ENCODE results near the gene PDE6H. TPM values are rescaled to one million over a fixed set of nuclear protein-coding genes. Genes with fewer than 3 reads are reported as not detected.

Gene PDE6H
- total and polyA plus RNA-seq, 4 donors, result 0.21 to 0.89 (median 0.35) TPM; not detected in 1

- Histone ChIP-seq H3K4me1 (ENCODE audit: control insufficient read depth, insufficient read depth, low read length) (no peaks in the 10 kb centered on the region), H3K4me3 (ENCODE audit: low read depth, low read length) (no peak overlapping the region), H3K36me3 (ENCODE audit: control insufficient read depth, insufficient read depth, low read length) (no peaks in the 10 kb centered on the region), H3K9me3 (ENCODE audit: control insufficient read depth, insufficient read depth, low read length) (no peaks in the 10 kb centered on the region), H3K27ac (ENCODE audit: low read depth, low read length) (no peak overlapping the region), H3K27me3 (ENCODE audit: control insufficient read depth, insufficient read depth, low read length) (no peaks in the 10 kb centered on the region)
- DNase-seq (ENCODE audit: low read depth in 4 of 6, low spot score in 6 of 6), result no peak
- 100% methylated on average over 1 of the region's 2 CpGs for WGBS (ENCODE audit: insufficient coverage)
Observed at GRCh38 chr12:14982991-14983390, 10.1 kb downstream of the PDE6H start.

- H3K4me3 ChIP-seq (ENCODE audit: low read depth, low read length), result no peak overlapping the region
- no peaks in the 10 kb centered on the region for H3K4me1 ChIP-seq (ENCODE audit: control insufficient read depth, insufficient read depth, low read length)
- H3K36me3 ChIP-seq (ENCODE audit: control insufficient read depth, insufficient read depth, low read length), result no peaks in the 10 kb centered on the region
- DNase-seq (ENCODE audit: low read depth in 4 of 6, low spot score in 6 of 6), result no peak
- no peaks in the 10 kb centered on the region for H3K9me3 ChIP-seq (ENCODE audit: control insufficient read depth, insufficient read depth, low read length)
- H3K27me3 ChIP-seq (ENCODE audit: control insufficient read depth, insufficient read depth, low read length), result no peaks in the 10 kb centered on the region
- H3K27ac ChIP-seq (ENCODE audit: low read depth, low read length), result no peak overlapping the region
- no CpG with 5 or more reads among the region's 1 CpG for WGBS (ENCODE audit: insufficient coverage)
Observed at GRCh38 chr12:14984036-14984435, 11.2 kb downstream of the PDE6H start.

GRCh38 chr12:14984766-14985285, 12.0 kb downstream of the PDE6H start:
- H3K9me3 ChIP-seq (ENCODE audit: control insufficient read depth, insufficient read depth, low read length), result no peaks in the 10 kb centered on the region
- WGBS (ENCODE audit: insufficient coverage), result no CpG with 5 or more reads among the region's 1 CpG
- H3K27ac ChIP-seq (ENCODE audit: low read depth, low read length), result no peak overlapping the region
- H3K27me3 ChIP-seq (ENCODE audit: control insufficient read depth, insufficient read depth, low read length), result no peaks in the 10 kb centered on the region
- H3K4me3 ChIP-seq (ENCODE audit: low read depth, low read length), result no peak overlapping the region
- H3K4me1 ChIP-seq (ENCODE audit: control insufficient read depth, insufficient read depth, low read length), result no peaks in the 10 kb centered on the region
- DNase-seq (ENCODE audit: low read depth in 4 of 6, low spot score in 6 of 6), result peak in 1 of 6 donors; percentile 31
- no peaks in the 10 kb centered on the region for H3K36me3 ChIP-seq (ENCODE audit: control insufficient read depth, insufficient read depth, low read length)

- H3K9me3 ChIP-seq (ENCODE audit: control insufficient read depth, insufficient read depth, low read length), result no peaks in the 10 kb centered on the region
- no peaks in the 10 kb centered on the region for H3K4me1 ChIP-seq (ENCODE audit: control insufficient read depth, insufficient read depth, low read length)
- H3K4me3 ChIP-seq (ENCODE audit: low read depth, low read length), result no peak overlapping the region
- no peak for DNase-seq (ENCODE audit: low read depth in 4 of 6, low spot score in 6 of 6)
- H3K27ac ChIP-seq (ENCODE audit: low read depth, low read length), result no peak overlapping the region
- WGBS (ENCODE audit: insufficient coverage), result 76% methylated on average over 4 of the region's 4 CpGs
- H3K27me3 ChIP-seq (ENCODE audit: control insufficient read depth, insufficient read depth, low read length), result no peaks in the 10 kb centered on the region
- H3K36me3 ChIP-seq (ENCODE audit: control insufficient read depth, insufficient read depth, low read length), result no peaks in the 10 kb centered on the region
Observed at GRCh38 chr12:14986449-14986848, 13.6 kb downstream of the PDE6H start.

- no CpG with 5 or more reads among the region's 3 CpGs for WGBS (ENCODE audit: insufficient coverage)
- Histone ChIP-seq H3K4me1 (ENCODE audit: control insufficient read depth, insufficient read depth, low read length) (no peaks in the 10 kb centered on the region), H3K27me3 (ENCODE audit: control insufficient read depth, insufficient read depth, low read length) (no peaks in the 10 kb centered on the region), H3K9me3 (ENCODE audit: control insufficient read depth, insufficient read depth, low read length) (no peaks in the 10 kb centered on the region), H3K4me3 (ENCODE audit: low read depth, low read length) (no peak overlapping the region), H3K27ac (ENCODE audit: low read depth, low read length) (no peak overlapping the region), H3K36me3 (ENCODE audit: control insufficient read depth, insufficient read depth, low read length) (no peaks in the 10 kb centered on the region)
- DNase-seq (ENCODE audit: low read depth in 4 of 6, low spot score in 6 of 6), result no peak
Observed at GRCh38 chr12:14988035-14988434, 15.2 kb downstream of the PDE6H start.

- Histone ChIP-seq H3K27me3 (ENCODE audit: control insufficient read depth, insufficient read depth, low read length) (no peaks in the 10 kb centered on the region), H3K9me3 (ENCODE audit: control insufficient read depth, insufficient read depth, low read length) (no peaks in the 10 kb centered on the region), H3K27ac (ENCODE audit: low read depth, low read length) (no peak overlapping the region), H3K4me1 (ENCODE audit: control insufficient read depth, insufficient read depth, low read length) (no peaks in the 10 kb centered on the region), H3K36me3 (ENCODE audit: control insufficient read depth, insufficient read depth, low read length) (no peaks in the 10 kb centered on the region), H3K4me3 (ENCODE audit: low read depth, low read length) (no peak overlapping the region)
- DNase-seq (ENCODE audit: low read depth in 4 of 6, low spot score in 6 of 6), result no peak
- WGBS (ENCODE audit: insufficient coverage), result no CpG with 5 or more reads among the region's 1 CpG
Observed at GRCh38 chr12:14989790-14990189, 16.9 kb downstream of the PDE6H start.

- Histone ChIP-seq H3K27me3 (ENCODE audit: control insufficient read depth, insufficient read depth, low read length) (no peaks in the 10 kb centered on the region), H3K27ac (ENCODE audit: low read depth, low read length) (no peak overlapping the region)
Observed at GRCh38 chr12:14991069-14991468, 18.2 kb downstream of the PDE6H start.

GRCh38 chr12:14992673-14993072, 19.8 kb downstream of the PDE6H start:
- no peak for DNase-seq (ENCODE audit: low read depth in 4 of 6, low spot score in 6 of 6)
- no peak overlapping the region for H3K27ac ChIP-seq (ENCODE audit: low read depth, low read length)

More at GRCh38 chr12:14991069-14991468, 18.2 kb downstream of the PDE6H start:
- Histone ChIP-seq H3K4me1 (ENCODE audit: control insufficient read depth, insufficient read depth, low read length) (no peaks in the 10 kb centered on the region), H3K9me3 (ENCODE audit: control insufficient read depth, insufficient read depth, low read length) (no peaks in the 10 kb centered on the region), H3K4me3 (ENCODE audit: low read depth, low read length) (no peak overlapping the region), H3K36me3 (ENCODE audit: control insufficient read depth, insufficient read depth, low read length) (no peaks in the 10 kb centered on the region)
- no peak for DNase-seq (ENCODE audit: low read depth in 4 of 6, low spot score in 6 of 6)

GRCh38 chr12:14993117-14993516, 20.3 kb downstream of the PDE6H start:
- no peaks in the 10 kb centered on the region for H3K9me3 ChIP-seq (ENCODE audit: control insufficient read depth, insufficient read depth, low read length)
- WGBS (ENCODE audit: insufficient coverage), result no CpG with 5 or more reads among the region's 5 CpGs
- H3K27me3 ChIP-seq (ENCODE audit: control insufficient read depth, insufficient read depth, low read length), result no peaks in the 10 kb centered on the region
- H3K27ac ChIP-seq (ENCODE audit: low read depth, low read length), result no peak overlapping the region
- H3K36me3 ChIP-seq (ENCODE audit: control insufficient read depth, insufficient read depth, low read length), result no peaks in the 10 kb centered on the region
- no peak overlapping the region for H3K4me3 ChIP-seq (ENCODE audit: low read depth, low read length)
- H3K4me1 ChIP-seq (ENCODE audit: control insufficient read depth, insufficient read depth, low read length), result no peaks in the 10 kb centered on the region
- no peak for DNase-seq (ENCODE audit: low read depth in 4 of 6, low spot score in 6 of 6)

More at GRCh38 chr12:14992673-14993072, 19.8 kb downstream of the PDE6H start:
- Histone ChIP-seq H3K36me3 (ENCODE audit: control insufficient read depth, insufficient read depth, low read length) (no peaks in the 10 kb centered on the region), H3K4me1 (ENCODE audit: control insufficient read depth, insufficient read depth, low read length) (no peaks in the 10 kb centered on the region), H3K9me3 (ENCODE audit: control insufficient read depth, insufficient read depth, low read length) (no peaks in the 10 kb centered on the region), H3K4me3 (ENCODE audit: low read depth, low read length) (no peak overlapping the region), H3K27me3 (ENCODE audit: control insufficient read depth, insufficient read depth, low read length) (no peaks in the 10 kb centered on the region)
- WGBS (ENCODE audit: insufficient coverage), result no CpG with 5 or more reads among the region's 3 CpGs

- Histone ChIP-seq H3K4me1 (ENCODE audit: control insufficient read depth, insufficient read depth, low read length) (no peaks in the 10 kb centered on the region), H3K9me3 (ENCODE audit: control insufficient read depth, insufficient read depth, low read length) (no peaks in the 10 kb centered on the region), H3K27ac (ENCODE audit: low read depth, low read length) (no peak overlapping the region), H3K4me3 (ENCODE audit: low read depth, low read length) (no peak overlapping the region), H3K36me3 (ENCODE audit: control insufficient read depth, insufficient read depth, low read length) (no peaks in the 10 kb centered on the region), H3K27me3 (ENCODE audit: control insufficient read depth, insufficient read depth, low read length) (no peaks in the 10 kb centered on the region)
- no peak for DNase-seq (ENCODE audit: low read depth in 4 of 6, low spot score in 6 of 6)
- WGBS (ENCODE audit: insufficient coverage), result no CpG with 5 or more reads among the region's 4 CpGs
Observed at GRCh38 chr12:14993537-14994266, 20.9 kb downstream of the PDE6H start.

Measured in spinal cord (tissue), 10 donors.